Stimulated activated CD8-positive, alpha-beta memory T cell treated with anti-CD3 and anti-CD28 coated beads, Interleukin-2, amount 100 ng/mL, for 48 hours (primary cell): ENCODE measurements around the gene PDIA5.
A peak's percentile ranks its signal among the peaks of the same experiment; 100 is the strongest.

Experiments
- DNase-seq, 2 donors: peaks; one replicate each; pipeline ENCODE4 v3.0.0-alpha.2; 2020; ENCODE audit warnings: low read depth in 2 of 2

The PDIA5 gene

GRCh38 chr3:123042413-123042812 is 24.4 kb upstream of the PDIA5 start:
- DNase-seq: no peak

- no peak for DNase-seq
Observed at GRCh38 chr3:123044981-123045763, 21.7 kb upstream of the PDIA5 start.

- no peak for DNase-seq
Observed at GRCh38 chr3:123046262-123047061, 20.4 kb upstream of the PDIA5 start.

GRCh38 chr3:123047062-123047319 is 19.8 kb upstream of the PDIA5 start:
- no peak for DNase-seq

- DNase-seq: no peak
Observed at GRCh38 chr3:123048480-123049237, 18.2 kb upstream of the PDIA5 start.

- no peak for DNase-seq
Observed at GRCh38 chr3:123050666-123051065, 16.2 kb upstream of the PDIA5 start.

- DNase-seq: no peak
Observed at GRCh38 chr3:123053107-123053506, 13.7 kb upstream of the PDIA5 start.

- DNase-seq: no peak
Observed at GRCh38 chr3:123054109-123054778, 12.6 kb upstream of the PDIA5 start.

- DNase-seq: no peak
Observed at GRCh38 chr3:123054931-123055330, 11.9 kb upstream of the PDIA5 start.

GRCh38 chr3:123055352-123055751 is 11.5 kb upstream of the PDIA5 start:
- no peak for DNase-seq

GRCh38 chr3:123058505-123058904 is 8.3 kb upstream of the PDIA5 start:
- DNase-seq: no peak

GRCh38 chr3:123060054-123060453 is 6.8 kb upstream of the PDIA5 start:
- no peak for DNase-seq

GRCh38 chr3:123061856-123062255 is 5.0 kb upstream of the PDIA5 start:
- DNase-seq: no peak

- DNase-seq: no peak
Observed at GRCh38 chr3:123063034-123063433, 3.8 kb upstream of the PDIA5 start.

- no peak for DNase-seq
Observed at GRCh38 chr3:123064506-123064905, 2.3 kb upstream of the PDIA5 start.

GRCh38 chr3:123064914-123065313 is 1.9 kb upstream of the PDIA5 start:
- no peak for DNase-seq

GRCh38 chr3:123066599-123066895 is 278 bp upstream of the PDIA5 start:
- no peak for DNase-seq

- peak in 1 of 2 donors; percentile 13 for DNase-seq
Observed at GRCh38 chr3:123067689-123068600, 1.1 kb downstream of the PDIA5 start.

- DNase-seq: no peak
Observed at GRCh38 chr3:123068601-123069381, 2.0 kb downstream of the PDIA5 start.

- DNase-seq: no peak
Observed at GRCh38 chr3:123070510-123070909, 3.7 kb downstream of the PDIA5 start.
